ENCODE measurements around the gene DOK3.

Gene DOK3

GRCh38 chr5:177478711-177479646 is 30.6 kb downstream of the DOK3 start:
- DNase-seq = peak; percentile 96

- no peak for DNase-seq
Measured at GRCh38 chr5:177477701-177478477, 31.7 kb downstream of the DOK3 start.

- no peak for DNase-seq
Measured at GRCh38 chr5:177476531-177477233, 32.9 kb downstream of the DOK3 start.

GRCh38 chr5:177475563-177476427 is 33.8 kb downstream of the DOK3 start:
- no peak for DNase-seq

- no peak for DNase-seq
Measured at GRCh38 chr5:177474846-177475562, 34.6 kb downstream of the DOK3 start.

GRCh38 chr5:177474002-177474476 is 35.6 kb downstream of the DOK3 start:
- DNase-seq = peak; percentile 2

GRCh38 chr5:177473443-177474001 is 36.1 kb downstream of the DOK3 start, which contains the start of gene DBN1:
TSS of gene DBN1 (minus strand) at chr5:177473634. CDS start at chr5:177473521, 113 bp downstream.
- peak; percentile 63 for DNase-seq

GRCh38 chr5:177472460-177473442 is 36.9 kb downstream of the DOK3 start:
- peak; percentile 55 for DNase-seq

GRCh38 chr5:177471610-177472356 is 37.8 kb downstream of the DOK3 start:
- peak; percentile 40 for DNase-seq

GRCh38 chr5:177470759-177471536 is 38.7 kb downstream of the DOK3 start:
- DNase-seq = no peak

- no peak for DNase-seq
Measured at GRCh38 chr5:177469750-177470525, 39.7 kb downstream of the DOK3 start.

GRCh38 chr5:177468685-177469628 is 40.7 kb downstream of the DOK3 start:
- DNase-seq = no peak

- no peak for DNase-seq
Measured at GRCh38 chr5:177468329-177468684, 41.3 kb downstream of the DOK3 start.

GRCh38 chr5:177467436-177467835 is 42.2 kb downstream of the DOK3 start:
- DNase-seq = no peak

GRCh38 chr5:177466861-177467260 is 42.8 kb downstream of the DOK3 start:
- no peak for DNase-seq

GRCh38 chr5:177465044-177465443 is 44.6 kb downstream of the DOK3 start:
- DNase-seq = no peak
